Endothelial cell of umbilical vein (primary cell): Measurements from ENCODE around the gene KIAA0930. TPM values are rescaled to one million over a fixed set of nuclear protein-coding genes. Genes with fewer than 3 reads are reported as not detected.

Source experiments
- BruUV-seq: library from RNA; stranded (reverse); fragments of 400-500 nt; replicated peaks from 2 replicates; lab custom pipeline; 2021; lab: Mats Ljungman, UMichigan
- CTCF ChIA-PET: fragments of 300-600, 350-600 bp; sonication (Branson Sonifier 250); formaldehyde crosslinking; loops from one replicate; lab custom pipeline; 2021; ENCODE audit warnings: antibody characterized with exemption, inconsistent platforms; lab: Charles Lee
- POLR2A ChIA-PET: fragments of 300-600, 350-600 bp; sonication (Branson Sonifier 250); formaldehyde crosslinking; loops from one replicate; lab custom pipeline; 2021; ENCODE audit warnings: antibody characterized with exemption, inconsistent platforms; lab: Charles Lee
- DNase-seq: peaks from one replicate; pipeline ENCODE4 v3.0.0-alpha.2; 2011; ENCODE audit warnings: low read depth, low spot score
- FAIRE-seq: peaks from 2 replicates; lab custom pipeline; 2011; peaks lifted over from hg19 to GRCh38; lab: Jason Lieb, UNC
- H2AFZ ChIP-seq: 2 replicates; pipeline ENCODE4 v1.6.0; 2012; ENCODE audit warnings: low read depth, low read length, control low read depth, inconsistent platforms
- H3K27ac ChIP-seq: 2 replicates; pipeline ENCODE4 v1.5.1; 2011; ENCODE audit warnings: low read depth, mild to moderate bottlenecking, control low read depth, low read length, moderate library complexity; ENCODE audit not compliant: insufficient read depth
- H3K27me3 ChIP-seq, 2 experiments: 2 replicates each; pipeline versions ENCODE4 v1.6.0 to v1.6.1; 2011; ENCODE audit warnings: low read length in 2 of 2, mixed read lengths in 1 of 2; ENCODE audit not compliant: control insufficient read depth in 2 of 2, insufficient read depth in 2 of 2
- H3K36me3 ChIP-seq, 2 experiments: 2 replicates in 1 of 2; 3 replicates in 1 of 2; pipeline ENCODE4 v1.5.1; 2011; ENCODE audit warnings: low read length in 2 of 2, mild to moderate bottlenecking in 1 of 2, moderate library complexity in 1 of 2; ENCODE audit not compliant: control insufficient read depth in 2 of 2, insufficient read depth in 2 of 2; ENCODE audit errors: extremely low read depth in 1 of 2
- H3K4me1 ChIP-seq: 3 replicates; pipeline ENCODE4 v1.5.1; 2011; ENCODE audit warnings: mild to moderate bottlenecking, low read length; ENCODE audit not compliant: control insufficient read depth, insufficient read depth; ENCODE audit errors: extremely low read depth
- H3K4me2 ChIP-seq: 2 replicates; pipeline ENCODE4 v1.6.1; 2011; ENCODE audit warnings: low read length, control low read depth, mixed read lengths; ENCODE audit not compliant: insufficient read depth
- H3K4me3 ChIP-seq, 3 experiments: fragments of 200-600 bp in 1 of 3; sonication (generic), shearing (Covaris generic) in 1 of 3; replicated peaks in 1 of 3; 2 replicates each; pipeline ENCODE4 v1.5.1; 2011 to 2016; ENCODE audit warnings: control low read depth in 3 of 3, low read length in 3 of 3, mild to moderate bottlenecking in 2 of 3, inconsistent platforms in 1 of 3, low read depth in 1 of 3, moderate library complexity in 1 of 3; ENCODE audit not compliant: insufficient read depth in 1 of 3
- H3K79me2 ChIP-seq: 2 replicates; pipeline ENCODE4 v1.6.0; 2012; ENCODE audit warnings: low read length, inconsistent platforms; ENCODE audit not compliant: control insufficient read depth, insufficient read depth
- H3K9ac ChIP-seq: replicated peaks from 2 replicates; pipeline ENCODE3; 2011; ENCODE audit warnings: low read length, control low read depth; ENCODE audit not compliant: insufficient read depth; ENCODE audit errors: extremely low read depth
- H3K9me1 ChIP-seq: replicated peaks from 3 replicates; pipeline ENCODE4 v1.6.0; 2011; ENCODE audit warnings: mild to moderate bottlenecking, low read length; ENCODE audit not compliant: control insufficient read depth, insufficient read depth; ENCODE audit errors: extremely low read depth
- H3K9me3 ChIP-seq: replicated peaks from 2 replicates; pipeline ENCODE4 v1.5.1; 2012; ENCODE audit warnings: low read length, inconsistent platforms; ENCODE audit not compliant: control insufficient read depth, insufficient read depth
- H4K20me1 ChIP-seq: replicated peaks from 2 replicates; pipeline ENCODE3; 2011; ENCODE audit warnings: mild to moderate bottlenecking, low read length; ENCODE audit not compliant: control insufficient read depth, insufficient read depth; ENCODE audit errors: extremely low read depth
- CTCF ChIP-seq, 2 donors: IDR thresholded peaks; 1 replicate in 1 of 2; 2 replicates in 1 of 2; pipeline ENCODE4 v1.5.1; 2011; ENCODE audit warnings: low read length in 2 of 2, mild to moderate bottlenecking in 2 of 2, moderate library complexity in 2 of 2, control low read depth in 1 of 2, inconsistent platforms in 1 of 2, low read depth in 1 of 2; ENCODE audit not compliant: insufficient read depth in 1 of 2; ENCODE audit errors: extremely low read depth in 1 of 2
- EZH2 ChIP-seq: IDR thresholded peaks from 2 replicates; pipeline ENCODE4 v1.6.1; 2012; ENCODE audit warnings: borderline replicate concordance, low read depth, mild to moderate bottlenecking, moderate library complexity, low read length, inconsistent platforms; ENCODE audit not compliant: severe bottlenecking
- FOS ChIP-seq: IDR thresholded peaks from 2 replicates; pipeline ENCODE4 v1.6.1; 2011; ENCODE audit warnings: mild to moderate bottlenecking, low read length, moderate library complexity, borderline replicate concordance; ENCODE audit not compliant: insufficient read depth
- GATA2 ChIP-seq: IDR thresholded peaks from 2 replicates; pipeline ENCODE4 v1.7.0; 2011; ENCODE audit warnings: low read depth, mild to moderate bottlenecking, moderate library complexity, mixed read lengths, low read length; ENCODE audit not compliant: insufficient read length, insufficient read depth
- JUN ChIP-seq: IDR thresholded peaks from 2 replicates; pipeline ENCODE4 v1.6.1; 2011; ENCODE audit warnings: borderline replicate concordance, low read depth; ENCODE audit not compliant: insufficient read length, insufficient read depth
- MAX ChIP-seq: IDR thresholded peaks from 2 replicates; pipeline ENCODE4 v1.6.1; 2011; ENCODE audit not compliant: insufficient read depth, insufficient read length
- MYC ChIP-seq: IDR thresholded peaks from one replicate; pipeline ENCODE4 v1.6.1; 2011; ENCODE audit warnings: mild to moderate bottlenecking, low read depth, low read length
- POLR2A ChIP-seq: IDR thresholded peaks from 2 replicates; pipeline ENCODE4 v1.6.1; 2012; ENCODE audit warnings: low read depth, mild to moderate bottlenecking, control low read depth, low read length
- dilution Hi-C: fragments of 300-500 bp; cut with MboI; formaldehyde crosslinking; loops from one replicate; pipeline ENCODE4 v1.15.0; 2019; ENCODE audit warnings: low sequenced_read_pairs; ENCODE audit not compliant: extremely low pct_ligation_motif_present
- intact Hi-C: fragments of 100-400 bp; cut with micrococcal nuclease; formaldehyde crosslinking; loops from one replicate; pipeline ENCODE4 v1.10.0; 2022
- polyA plus RNA-seq, 4 experiments: library from polyadenylated mRNA; depleted of rRNA in 3 of 4; stranded (reverse) in 3 of 4; unstranded in 1 of 4; fragments of >200 nt; gene quantifications; 2 replicates each; pipeline versions ENCODE4 v1.2.1 to v1.2.3, GENCODE V29; 2011 to 2012; ENCODE audit warnings: missing spikeins in 1 of 4
- total RNA-seq: library from RNA; stranded (reverse); gene quantifications from 2 replicates; pipeline ENCODE4 v1.2.3, GENCODE V29; 2021

KIAA0930 gene
- total and polyA plus RNA-seq, 2 donors (not counting 3 experiments of a cell fraction or from before 2014, with no cell fraction given) = 37.9 to 53.6 TPM

GRCh38 chr22:45228401-45228754, 12.3 kb downstream of the KIAA0930 start:
- FAIRE-seq (no peak), DNase-seq (no peak)
- Histone ChIP-seq H3K36me3 (no peaks in the 10 kb centered on the region), H3K27me3 (no peaks in the 10 kb centered on the region), H3K9me1 (no peaks in the 10 kb centered on the region), H2AFZ (no peak overlapping the region), H3K27ac (no peak overlapping the region), H3K4me3 (no peak overlapping the region), H4K20me1 (no peaks in the 10 kb centered on the region), H3K9me3 (no peaks in the 10 kb centered on the region), H3K79me2 (no peaks in the 10 kb centered on the region), H3K4me2 (no peak overlapping the region), H3K4me1 (no peaks in the 10 kb centered on the region), H3K9ac (no peak overlapping the region)
- ChIA-PET POLR2A (no interaction called here), CTCF (no interaction called here)
- dilution Hi-C loops (no loop called here), intact Hi-C loops (no loop called here)
- BruUV-seq = no TSS peak
- TF ChIP-seq FOS (no peak), GATA2 (no peak), POLR2A (no peak), EZH2 (no peak)

- DNase-seq = no peak
- H3K4me1 ChIP-seq = no peaks in the 10 kb centered on the region
- no peaks in the 10 kb centered on the region for H3K36me3 ChIP-seq
- H4K20me1 ChIP-seq = no peaks in the 10 kb centered on the region
- dilution Hi-C loops = no loop called here
- TF ChIP-seq FOS (no peak), CTCF (IDR thresholded peaks at IDR 0.05; ENCODE audit: extremely low read depth in 1 of 2, insufficient read depth in 1 of 2, low read depth in 1 of 2, low read length in 2 of 2) (no peak), MAX (no peak), EZH2 (no peak), JUN (no peak), MYC (no peak)
- no peaks in the 10 kb centered on the region for H3K79me2 ChIP-seq
- no peak overlapping the region for H2AFZ ChIP-seq
- H3K9me1 ChIP-seq = no peaks in the 10 kb centered on the region
- H3K27ac ChIP-seq = no peak overlapping the region
- no peaks in the 10 kb centered on the region for H3K27me3 ChIP-seq
- ChIA-PET CTCF (no interaction called here), POLR2A (no interaction called here)
- intact Hi-C loops = no loop called here
- H3K4me3 ChIP-seq = no peak overlapping the region
- no peak overlapping the region for H3K9ac ChIP-seq
- H3K4me2 ChIP-seq = no peak overlapping the region
- no peak for FAIRE-seq
- no peaks in the 10 kb centered on the region for H3K9me3 ChIP-seq
- no TSS peak for BruUV-seq
Observed at GRCh38 chr22:45227645-45228400, 12.9 kb downstream of the KIAA0930 start.
